Measurements from ENCODE around the gene SLC9A9. TPM values are rescaled to one million over a fixed set of nuclear protein-coding genes. Genes with fewer than 3 reads are reported as not detected.
A peak's percentile ranks its signal among the peaks of the same experiment; 100 is the strongest.

The SLC9A9 gene
- total and polyA plus RNA-seq, 9 of the 15 experiments (the other 6 are each of a cell fraction or from before 2014, with no cell fraction given) = 0.03 to 0.13 TPM; not detected in 7

DNA sequence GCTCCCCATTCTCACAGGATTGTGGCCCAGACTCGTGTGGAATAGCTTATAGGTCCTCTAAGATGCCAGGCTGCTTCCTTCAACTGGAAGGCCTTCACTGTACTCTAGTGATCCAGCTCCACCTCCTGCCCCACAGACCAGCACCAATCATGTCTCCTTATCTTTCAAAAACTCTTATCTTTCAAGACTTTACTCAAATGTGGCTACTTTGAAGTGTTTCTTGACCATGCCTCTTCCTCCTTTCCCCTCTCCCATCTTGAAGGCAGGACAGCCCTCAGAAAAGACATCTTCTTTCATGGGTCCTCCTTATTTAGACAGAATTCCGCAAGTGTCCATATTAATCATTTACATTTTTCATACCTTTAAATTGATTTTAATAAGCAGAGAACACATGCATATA lies 586.4 kb downstream of the SLC9A9 start:
- Histone ChIP-seq H3K4me2 (ENCODE audit: insufficient read depth, low read length) (no peak overlapping the region), H2AFZ (ENCODE audit: low read depth, low read length) (no peak overlapping the region), H3K79me2 (ENCODE audit: control insufficient read depth, insufficient read depth, low read length) (no peaks in the 10 kb centered on the region), H3K4me3 (no peak overlapping the region), H3K9ac (ENCODE audit: insufficient read depth in 1 of 2, low read depth in 2 of 2, low read length in 2 of 2) (no peak overlapping the region), H4K20me1 (replicated peaks; ENCODE audit: control insufficient read depth, insufficient read depth, low read length) (no peaks in the 10 kb centered on the region), H3K27ac (ENCODE audit: extremely low read depth, low read depth, low read length) (no peak overlapping the region), H3K9me1 (ENCODE audit: control insufficient read depth, insufficient read depth, low read length) (no peaks in the 10 kb centered on the region), H3K4me1 (replicated peaks in 1 of 2; ENCODE audit: control insufficient read depth in 2 of 2, insufficient read depth in 2 of 2, low read length in 2 of 2) (no peaks in the 10 kb centered on the region; a peak in 1 of 5 replicates), H3K36me3 (ENCODE audit: control insufficient read depth, insufficient read depth, low read length) (no peaks in the 10 kb centered on the region), H3K27me3 (ENCODE audit: control insufficient read depth in 2 of 2, insufficient read depth in 2 of 2, low read length in 2 of 2) (no peaks in the 10 kb centered on the region), H3K9me3 (replicated peaks; ENCODE audit: control insufficient read depth, insufficient read depth, low read depth, low read length) (no peaks in the 10 kb centered on the region)
- in situ Hi-C loops (cut with MboI) = no loop called here
- ATAC-seq (peak; percentile 33; the same call in 2 of the 3 replicates), FAIRE-seq (no peak), DNase-seq (ENCODE audit: extremely low read depth in 1 of 4, low spot score in 3 of 4) (no peak)
- ChIA-PET POLR2A (interaction anchor here (0.8 kb wide), 1 partner anchor 9 kb away, joined by 3 read pairs; no protein-coding TSS in a partner anchor), CTCF (ENCODE audit: low intra/inter-chr PET ratio) (no interaction called here)
- TF ChIP-seq ZNF766 (CRISPR knock-in tag; conservative IDR thresholded peaks at IDR 0.05) (peak; percentile 79), GATAD2A (IDR thresholded peaks at IDR 0.05) (no peak), TCF7L2 (IDR thresholded peaks at IDR 0.05; ENCODE audit: low read depth, low read length) (no peak), NR2C2 (CRISPR knock-in tag; IDR thresholded peaks at IDR 0.05) (no peak), NR2C2 (tag; IDR thresholded peaks at IDR 0.05) (no peak), TCF7 (IDR thresholded peaks at IDR 0.05; ENCODE audit: borderline replicate concordance) (peak; percentile 50; the same call in 1 of the 2 replicates)
- TF ChIP-seq, protein P1, sequence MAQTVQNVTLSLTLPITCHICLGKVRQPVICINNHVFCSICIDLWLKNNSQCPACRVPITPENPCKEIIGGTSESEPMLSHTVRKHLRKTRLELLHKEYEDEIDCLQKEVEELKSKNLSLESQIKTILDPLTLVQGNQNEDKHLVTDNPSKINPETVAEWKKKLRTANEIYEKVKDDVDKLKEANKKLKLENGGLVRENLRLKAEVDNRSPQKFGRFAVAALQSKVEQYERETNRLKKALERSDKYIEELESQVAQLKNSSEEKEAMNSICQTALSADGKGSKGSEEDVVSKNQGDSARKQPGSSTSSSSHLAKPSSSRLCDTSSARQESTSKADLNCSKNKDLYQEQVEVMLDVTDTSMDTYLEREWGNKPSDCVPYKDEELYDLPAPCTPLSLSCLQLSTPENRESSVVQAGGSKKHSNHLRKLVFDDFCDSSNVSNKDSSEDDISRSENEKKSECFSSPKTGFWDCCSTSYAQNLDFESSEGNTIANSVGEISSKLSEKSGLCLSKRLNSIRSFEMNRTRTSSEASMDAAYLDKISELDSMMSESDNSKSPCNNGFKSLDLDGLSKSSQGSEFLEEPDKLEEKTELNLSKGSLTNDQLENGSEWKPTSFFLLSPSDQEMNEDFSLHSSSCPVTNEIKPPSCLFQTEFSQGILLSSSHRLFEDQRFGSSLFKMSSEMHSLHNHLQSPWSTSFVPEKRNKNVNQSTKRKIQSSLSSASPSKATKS (CRISPR knock-in tag; IDR thresholded peaks at IDR 0.05) = no peak
- TF ChIP-seq, protein P2, sequence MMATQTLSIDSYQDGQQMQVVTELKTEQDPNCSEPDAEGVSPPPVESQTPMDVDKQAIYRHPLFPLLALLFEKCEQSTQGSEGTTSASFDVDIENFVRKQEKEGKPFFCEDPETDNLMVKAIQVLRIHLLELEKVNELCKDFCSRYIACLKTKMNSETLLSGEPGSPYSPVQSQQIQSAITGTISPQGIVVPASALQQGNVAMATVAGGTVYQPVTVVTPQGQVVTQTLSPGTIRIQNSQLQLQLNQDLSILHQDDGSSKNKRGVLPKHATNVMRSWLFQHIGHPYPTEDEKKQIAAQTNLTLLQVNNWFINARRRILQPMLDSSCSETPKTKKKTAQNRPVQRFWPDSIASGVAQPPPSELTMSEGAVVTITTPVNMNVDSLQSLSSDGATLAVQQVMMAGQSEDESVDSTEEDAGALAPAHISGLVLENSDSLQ (IDR thresholded peaks at IDR 0.05) = peak; percentile 50; the same call in 1 of the 2 replicates
- no TSS peak for BruUV-seq (replicated peaks)
- intact Hi-C loops (cut with micrococcal nuclease) = no loop called here
- WGBS (ENCODE audit: insufficient coverage, low coverage, missing lambda C conversion rate) = 53% methylated on average over 2 of the region's 2 CpGs
